EH (cell line): ENCODE measurements around the gene FAM163B.

ENCODE experiments used
- DNase-seq: peaks from one replicate; pipeline ENCODE4 v3.0.0-alpha.2; 2015; ENCODE audit warnings: low read depth

The FAM163B gene

GRCh38 chr9:133615606-133616188 lies 6.5 kb upstream of the FAM163B start:
- no peak for DNase-seq

- no peak for DNase-seq
These were observed 6.0 kb upstream of the FAM163B start for GRCh38 chr9:133615186-133615585.

- DNase-seq, result no peak
These were observed 5.5 kb upstream of the FAM163B start for GRCh38 chr9:133614678-133615077.

GRCh38 chr9:133614056-133614455 lies 4.9 kb upstream of the FAM163B start:
- no peak for DNase-seq

GRCh38 chr9:133613432-133613831 lies 4.2 kb upstream of the FAM163B start:
- DNase-seq, result no peak

- no peak for DNase-seq
These were observed 3.6 kb upstream of the FAM163B start for GRCh38 chr9:133612816-133613215.

GRCh38 chr9:133612051-133612450 lies 2.9 kb upstream of the FAM163B start:
- DNase-seq, result no peak

GRCh38 chr9:133610845-133611244 lies 1.7 kb upstream of the FAM163B start:
- no peak for DNase-seq

- no peak for DNase-seq
These were observed 300 bp downstream of the FAM163B start for GRCh38 chr9:133608889-133609288.

- DNase-seq, result no peak
These were observed 807 bp downstream of the FAM163B start for GRCh38 chr9:133608382-133608781.

- DNase-seq, result no peak
These were observed 1.2 kb downstream of the FAM163B start for GRCh38 chr9:133607976-133608375.

- DNase-seq, result no peak
These were observed 1.8 kb downstream of the FAM163B start for GRCh38 chr9:133607381-133607780.

- no peak for DNase-seq
These were observed 2.5 kb downstream of the FAM163B start for GRCh38 chr9:133606708-133607025.

- no peak for DNase-seq
These were observed 3.1 kb downstream of the FAM163B start for GRCh38 chr9:133605856-133606707.

- no peak for DNase-seq
These were observed 3.7 kb downstream of the FAM163B start for GRCh38 chr9:133605446-133605845.

GRCh38 chr9:133604856-133605255 lies 4.3 kb downstream of the FAM163B start:
- no peak for DNase-seq

- no peak for DNase-seq
These were observed 5.0 kb downstream of the FAM163B start for GRCh38 chr9:133604214-133604613.

GRCh38 chr9:133603135-133603927 lies 5.9 kb downstream of the FAM163B start:
- no peak for DNase-seq

GRCh38 chr9:133602277-133602676 lies 6.9 kb downstream of the FAM163B start:
- no peak for DNase-seq

- DNase-seq, result no peak
These were observed 7.4 kb downstream of the FAM163B start for GRCh38 chr9:133601746-133602145.

GRCh38 chr9:133600739-133601138 lies 8.4 kb downstream of the FAM163B start:
- DNase-seq, result no peak

GRCh38 chr9:133599470-133600173 lies 9.6 kb downstream of the FAM163B start:
- DNase-seq, result no peak
